HG02610 (cell line): Measurements from ENCODE around the gene ABCA12.
"Not testable (repeated sequence)": the region's sequence is repeated elsewhere in the genome, so short reads cannot be mapped to it uniquely, and the experiment has no call there.

Experiments
- ATAC-seq: cut with Tn5 transposase; IDR thresholded peaks from one replicate; pipeline ENCODE4 v1.9.1; 2021; ENCODE audit warnings: mild to moderate bottlenecking, moderate library complexity; ENCODE audit not compliant: unreplicated experiment

Gene ABCA12

GRCh38 chr2:215138479-215138878, at the start of gene ABCA12:
Gene ABCA12 (minus strand): TSS chr2:215138626. CDS start chr2:215138208, 418 bp downstream.
- no peak for ATAC-seq

DNA sequence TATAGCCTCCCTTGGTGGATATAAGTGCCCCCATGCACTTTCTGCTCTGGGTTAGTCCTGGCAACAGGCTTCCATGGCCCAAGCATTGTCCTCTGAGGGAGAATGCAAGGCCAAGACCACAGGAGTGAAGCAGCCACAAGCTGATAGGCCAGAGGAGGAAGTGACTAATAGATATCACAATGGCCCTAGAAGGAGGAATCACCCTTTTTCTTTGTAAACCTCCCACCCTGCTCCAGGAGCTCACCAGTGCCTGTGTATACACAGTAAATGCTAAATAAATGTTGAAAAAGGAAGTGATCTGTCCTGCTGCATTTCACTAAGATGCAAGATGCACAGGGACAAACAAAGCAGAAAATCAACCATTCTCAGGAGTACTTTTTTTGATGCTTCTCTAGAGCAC, 49.7 kb upstream of the ABCA12 start:
- ATAC-seq = no peak

GRCh38 chr2:215186021-215186420, 47.6 kb upstream of the ABCA12 start:
- no peak for ATAC-seq

DNA sequence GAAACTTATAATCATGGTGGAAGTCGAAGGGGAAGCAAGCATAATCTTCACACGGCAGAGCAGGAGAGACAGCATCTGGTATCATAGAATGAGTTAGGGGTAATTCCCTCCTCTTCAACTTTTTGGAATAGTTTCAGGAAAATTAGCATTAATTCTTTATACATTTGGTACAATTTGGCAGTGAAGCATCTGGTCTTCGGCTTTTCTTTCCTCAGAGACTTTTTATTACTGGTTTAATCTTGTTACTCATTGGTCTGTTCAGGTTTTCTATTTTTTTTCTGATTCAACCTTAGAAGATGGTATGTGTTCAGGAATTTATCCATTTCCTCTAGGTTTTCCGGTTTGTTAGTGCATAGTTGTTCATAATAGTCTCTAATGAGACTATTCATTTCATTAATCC, 39.7 kb upstream of the ABCA12 start:
- no peak for ATAC-seq

DNA sequence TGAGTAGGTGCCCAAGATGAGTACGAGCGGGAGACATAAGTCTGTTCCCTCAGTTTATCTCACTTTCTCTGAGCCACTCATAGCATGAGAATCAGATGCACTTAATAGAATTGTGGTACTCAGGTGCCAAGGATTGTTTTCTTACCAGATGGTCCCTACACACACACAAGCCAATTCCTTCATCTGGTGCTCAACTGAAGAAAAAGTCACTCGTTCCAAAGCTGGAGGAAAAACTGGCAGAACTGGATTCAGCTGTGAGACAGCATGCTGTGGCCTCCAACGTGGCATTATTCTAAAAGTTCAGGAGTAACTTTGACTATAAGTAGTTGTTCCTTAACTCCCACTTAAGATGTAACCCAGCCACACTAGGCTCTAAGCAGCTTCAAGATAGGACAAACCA, 33.4 kb upstream of the ABCA12 start:
- ATAC-seq = no peak

- peak; percentile 65 for ATAC-seq
Measured at GRCh38 chr2:215171151-215171550, 32.7 kb upstream of the ABCA12 start.

GRCh38 chr2:215166505-215166904, 28.1 kb upstream of the ABCA12 start:
- ATAC-seq = not testable (repeated sequence)

- not testable (repeated sequence) for ATAC-seq
Measured at GRCh38 chr2:215163319-215163718, 24.9 kb upstream of the ABCA12 start.

- ATAC-seq = no peak
Measured at GRCh38 chr2:215161301-215161829, 22.9 kb upstream of the ABCA12 start.

- no peak for ATAC-seq
Measured at GRCh38 chr2:215160081-215160480, 21.7 kb upstream of the ABCA12 start.

DNA sequence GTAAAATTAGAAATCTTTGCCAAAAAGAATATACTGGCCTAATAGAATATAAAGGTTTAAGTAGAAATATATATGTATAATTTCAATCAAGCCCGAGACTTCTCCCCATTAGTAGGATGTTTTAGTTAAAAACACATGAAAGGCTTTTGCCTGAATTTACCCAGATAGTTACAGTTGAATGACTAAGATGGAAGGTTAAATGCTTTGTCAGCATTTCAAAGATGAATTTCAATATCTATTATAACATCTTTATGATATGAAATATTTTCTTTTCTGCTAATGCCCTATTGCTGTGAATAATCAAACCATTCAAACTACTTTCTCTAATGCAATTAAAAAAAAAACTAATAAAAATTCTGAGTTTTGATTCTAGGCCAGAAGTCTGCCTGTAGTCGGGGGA, 18.0 kb upstream of the ABCA12 start:
- no peak for ATAC-seq

DNA sequence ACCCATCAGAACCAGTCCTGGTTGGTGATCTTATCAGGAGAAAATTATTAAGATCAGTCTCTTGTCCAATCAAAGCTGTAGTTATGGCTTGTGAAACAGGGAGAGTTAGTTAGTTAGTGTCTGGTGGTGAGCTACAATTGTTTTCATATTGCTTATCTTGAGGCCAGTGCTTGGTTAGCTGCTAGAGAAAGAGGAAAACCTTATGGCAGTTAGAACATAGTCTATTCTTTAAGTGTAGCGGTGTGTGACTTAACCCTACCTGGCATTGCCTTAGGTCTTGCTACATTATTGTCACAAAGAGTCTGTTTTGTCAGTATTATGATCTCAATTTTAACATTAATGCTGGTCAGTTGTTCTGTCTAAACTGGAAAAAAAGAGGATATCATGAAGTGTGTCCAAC, 11.5 kb upstream of the ABCA12 start:
- ATAC-seq = no peak

GRCh38 chr2:215149486-215149885, 11.1 kb upstream of the ABCA12 start:
- no peak for ATAC-seq

DNA sequence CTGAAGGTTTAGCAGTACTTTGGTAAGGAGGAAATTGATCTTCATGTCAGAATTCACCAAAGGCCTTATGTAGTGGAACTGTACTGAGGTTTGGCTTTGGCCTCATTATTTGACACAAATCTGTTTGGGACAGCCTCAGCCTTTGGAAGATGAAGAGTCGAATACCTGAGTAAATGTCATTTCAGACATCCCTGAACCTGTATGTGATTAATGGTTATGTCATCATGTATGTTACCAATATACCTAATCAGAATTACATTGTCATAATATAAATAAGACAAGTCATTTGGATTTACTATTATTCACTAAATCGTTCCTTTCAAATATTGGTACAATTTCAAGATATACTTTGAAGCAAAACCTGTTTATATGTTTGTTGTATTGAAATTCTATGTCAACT, 10.6 kb upstream of the ABCA12 start:
- ATAC-seq = no peak

DNA sequence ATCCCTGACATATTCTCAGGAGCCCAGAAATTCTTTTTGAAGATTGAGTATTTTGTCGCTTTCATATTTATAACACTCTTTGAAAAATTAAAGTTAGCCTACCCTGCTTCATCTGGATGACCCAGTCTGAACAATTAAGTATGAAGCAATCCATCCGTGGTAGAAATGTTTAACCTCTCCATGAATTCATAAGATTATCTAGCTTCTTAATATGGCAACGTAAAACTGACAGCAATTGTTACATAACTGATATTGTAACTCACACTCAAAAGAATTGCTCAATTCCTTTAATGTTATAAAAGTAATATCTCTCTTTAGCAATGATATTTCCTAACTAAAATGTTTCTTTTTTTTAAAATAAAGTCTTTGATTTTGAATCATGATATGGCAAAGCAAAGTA, 7.2 kb upstream of the ABCA12 start:
- no peak for ATAC-seq

GRCh38 chr2:215144106-215144875, 5.9 kb upstream of the ABCA12 start:
- ATAC-seq = no peak

DNA sequence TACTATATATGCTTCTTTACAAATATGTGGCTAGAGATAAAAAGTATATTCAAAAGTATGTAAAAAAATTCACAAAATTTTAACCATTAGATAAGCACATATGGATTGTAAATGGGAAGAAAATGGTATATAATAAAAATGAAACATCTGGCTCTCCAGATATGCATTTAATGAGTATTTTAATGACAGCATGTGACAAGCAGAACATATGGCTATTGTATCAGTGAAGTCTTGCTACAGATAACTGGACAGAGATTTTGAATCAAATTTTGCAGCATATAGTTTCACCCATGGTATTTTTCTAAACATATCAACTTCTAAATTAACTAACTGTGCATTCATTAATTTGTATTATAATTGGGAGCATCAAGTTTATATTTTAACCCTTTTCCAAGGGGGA, 5.0 kb upstream of the ABCA12 start:
- no peak for ATAC-seq

GRCh38 chr2:215141706-215142105, 3.3 kb upstream of the ABCA12 start:
- no peak for ATAC-seq

DNA sequence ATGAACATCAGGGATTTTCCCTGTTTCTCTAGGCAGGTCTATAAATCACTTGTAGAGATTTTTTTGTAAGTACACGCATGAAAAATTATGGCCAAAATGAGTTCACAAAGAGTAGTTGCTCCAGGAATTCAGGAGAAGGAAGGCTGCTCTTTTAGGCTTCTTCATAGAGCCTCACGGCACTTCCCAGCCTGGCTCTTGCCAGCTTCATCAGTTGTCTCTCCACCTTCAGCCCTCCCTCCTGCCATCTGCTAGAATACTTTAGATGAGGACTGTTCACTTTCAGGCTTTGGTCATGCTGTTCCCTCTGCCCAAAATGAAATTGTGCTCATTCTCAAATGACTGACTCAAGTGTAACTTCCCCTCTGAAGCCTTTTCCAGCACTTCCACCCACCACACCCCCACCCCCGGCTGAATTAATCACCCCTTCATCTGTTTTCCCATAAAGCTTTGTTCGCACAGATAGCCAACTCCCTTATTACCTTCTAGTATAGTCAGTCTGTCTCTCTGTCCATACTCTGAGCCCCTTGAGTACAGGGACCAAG, 1.8 kb upstream of the ABCA12 start:
- no peak for ATAC-seq

GRCh38 chr2:215137741-215138340, 585 bp downstream of the ABCA12 start:
- peak; percentile 30 for ATAC-seq

GRCh38 chr2:215137329-215137686, 1.1 kb downstream of the ABCA12 start:
- ATAC-seq = no peak

GRCh38 chr2:215136669-215137328, 1.6 kb downstream of the ABCA12 start:
- ATAC-seq = peak; percentile 70
